Neural progenitor cell (in vitro differentiated cells): Measurements from ENCODE around the gene LRRTM4.

Experiments
- EZH2 ChIP-seq: fragments of 200-600 bp; sonication (generic); IDR thresholded peaks from 2 replicates; pipeline ENCODE4 v1.6.1; 2017; ENCODE audit warnings: antibody characterized with exemption, mild to moderate bottlenecking, moderate library complexity
- TF ChIP-seq, protein P1 (sequence below): fragments of 200-600 bp; sonication (generic); IDR thresholded peaks from 2 replicates; pipeline ENCODE4 v1.5.1; 2017; ENCODE audit warnings: antibody characterized with exemption, mild to moderate bottlenecking

DNA sequence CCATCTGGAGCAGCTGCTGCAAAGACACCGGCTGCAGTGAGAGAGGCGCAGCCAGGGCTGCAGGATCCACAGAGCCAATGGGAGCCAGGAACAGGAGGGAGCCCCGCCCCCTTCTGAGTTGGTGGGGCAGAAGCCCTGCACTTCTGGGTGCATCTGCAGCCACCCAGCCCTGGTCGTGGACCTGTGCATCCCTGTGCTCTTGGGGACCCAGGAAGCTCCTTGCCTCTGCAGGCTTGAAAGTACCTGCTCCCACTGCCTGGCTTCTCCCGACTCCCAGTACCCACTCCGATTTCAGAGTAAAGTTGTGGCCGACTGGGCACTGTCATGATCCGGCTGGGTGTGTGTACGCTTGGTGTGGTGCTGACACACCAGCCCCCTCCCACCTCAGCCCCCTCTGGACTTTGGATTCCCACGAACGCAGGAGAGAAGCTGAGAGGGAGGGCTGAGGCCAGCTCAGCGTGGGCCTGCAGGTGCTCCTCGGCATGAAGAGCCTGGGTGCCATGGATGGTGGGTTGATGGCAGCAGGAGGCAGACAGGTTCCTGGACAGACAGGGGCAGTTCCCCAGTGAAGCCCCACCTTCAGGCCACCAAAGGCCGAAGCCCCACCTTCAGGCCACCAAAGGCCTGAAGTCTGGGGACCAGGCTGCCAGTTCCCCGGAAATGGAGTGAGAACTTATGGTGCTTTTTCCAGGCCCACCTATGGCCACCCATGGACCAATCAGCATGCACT, 34.9 kb downstream of the LRRTM4 start:
- TF ChIP-seq, protein P1, sequence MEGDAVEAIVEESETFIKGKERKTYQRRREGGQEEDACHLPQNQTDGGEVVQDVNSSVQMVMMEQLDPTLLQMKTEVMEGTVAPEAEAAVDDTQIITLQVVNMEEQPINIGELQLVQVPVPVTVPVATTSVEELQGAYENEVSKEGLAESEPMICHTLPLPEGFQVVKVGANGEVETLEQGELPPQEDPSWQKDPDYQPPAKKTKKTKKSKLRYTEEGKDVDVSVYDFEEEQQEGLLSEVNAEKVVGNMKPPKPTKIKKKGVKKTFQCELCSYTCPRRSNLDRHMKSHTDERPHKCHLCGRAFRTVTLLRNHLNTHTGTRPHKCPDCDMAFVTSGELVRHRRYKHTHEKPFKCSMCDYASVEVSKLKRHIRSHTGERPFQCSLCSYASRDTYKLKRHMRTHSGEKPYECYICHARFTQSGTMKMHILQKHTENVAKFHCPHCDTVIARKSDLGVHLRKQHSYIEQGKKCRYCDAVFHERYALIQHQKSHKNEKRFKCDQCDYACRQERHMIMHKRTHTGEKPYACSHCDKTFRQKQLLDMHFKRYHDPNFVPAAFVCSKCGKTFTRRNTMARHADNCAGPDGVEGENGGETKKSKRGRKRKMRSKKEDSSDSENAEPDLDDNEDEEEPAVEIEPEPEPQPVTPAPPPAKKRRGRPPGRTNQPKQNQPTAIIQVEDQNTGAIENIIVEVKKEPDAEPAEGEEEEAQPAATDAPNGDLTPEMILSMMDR: no peak
- no peak for TF ChIP-seq EZH2
